C4-2B (cell line): ENCODE results near the gene IZUMO1R.

Experiments used
- H3K27ac ChIP-seq: fragments of 450-650 bp; 2 replicates; pipeline ENCODE4 v1.5.1; 2017
- ZFX ChIP-seq: fragments of 450-650 bp; IDR thresholded peaks from 2 replicates; pipeline ENCODE4 v1.6.1; 2017
- TF ChIP-seq, protein P1 (sequence below): fragments of 450-650 bp; conservative IDR thresholded peaks from 2 replicates; pipeline ENCODE4 v1.5.1; 2017; ENCODE audit warnings: mild to moderate bottlenecking

IZUMO1R gene

DNA sequence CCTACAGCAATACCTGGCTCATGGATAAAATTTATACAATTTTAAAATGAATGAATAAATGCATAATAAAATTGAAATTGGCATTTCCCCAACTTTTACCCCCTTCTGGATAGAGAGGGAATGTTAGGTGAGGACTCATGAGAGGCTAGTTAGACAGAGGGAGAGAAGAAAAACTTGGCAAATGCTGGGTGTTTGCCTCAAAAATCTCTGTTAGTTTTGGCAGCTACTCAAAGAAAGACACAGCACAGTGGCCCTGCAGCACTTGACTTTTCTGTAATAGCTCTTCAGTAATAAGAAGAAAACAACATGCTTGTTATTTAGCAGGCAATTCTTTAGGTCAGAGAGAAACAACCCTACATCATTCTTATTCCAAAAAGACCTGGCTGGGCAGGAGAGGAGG lies 20.7 kb upstream of the IZUMO1R start:
- H3K27ac ChIP-seq, result no peak overlapping the region
- TF ChIP-seq, protein P1, sequence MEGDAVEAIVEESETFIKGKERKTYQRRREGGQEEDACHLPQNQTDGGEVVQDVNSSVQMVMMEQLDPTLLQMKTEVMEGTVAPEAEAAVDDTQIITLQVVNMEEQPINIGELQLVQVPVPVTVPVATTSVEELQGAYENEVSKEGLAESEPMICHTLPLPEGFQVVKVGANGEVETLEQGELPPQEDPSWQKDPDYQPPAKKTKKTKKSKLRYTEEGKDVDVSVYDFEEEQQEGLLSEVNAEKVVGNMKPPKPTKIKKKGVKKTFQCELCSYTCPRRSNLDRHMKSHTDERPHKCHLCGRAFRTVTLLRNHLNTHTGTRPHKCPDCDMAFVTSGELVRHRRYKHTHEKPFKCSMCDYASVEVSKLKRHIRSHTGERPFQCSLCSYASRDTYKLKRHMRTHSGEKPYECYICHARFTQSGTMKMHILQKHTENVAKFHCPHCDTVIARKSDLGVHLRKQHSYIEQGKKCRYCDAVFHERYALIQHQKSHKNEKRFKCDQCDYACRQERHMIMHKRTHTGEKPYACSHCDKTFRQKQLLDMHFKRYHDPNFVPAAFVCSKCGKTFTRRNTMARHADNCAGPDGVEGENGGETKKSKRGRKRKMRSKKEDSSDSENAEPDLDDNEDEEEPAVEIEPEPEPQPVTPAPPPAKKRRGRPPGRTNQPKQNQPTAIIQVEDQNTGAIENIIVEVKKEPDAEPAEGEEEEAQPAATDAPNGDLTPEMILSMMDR, result no peak
- no peak for TF ChIP-seq ZFX

DNA sequence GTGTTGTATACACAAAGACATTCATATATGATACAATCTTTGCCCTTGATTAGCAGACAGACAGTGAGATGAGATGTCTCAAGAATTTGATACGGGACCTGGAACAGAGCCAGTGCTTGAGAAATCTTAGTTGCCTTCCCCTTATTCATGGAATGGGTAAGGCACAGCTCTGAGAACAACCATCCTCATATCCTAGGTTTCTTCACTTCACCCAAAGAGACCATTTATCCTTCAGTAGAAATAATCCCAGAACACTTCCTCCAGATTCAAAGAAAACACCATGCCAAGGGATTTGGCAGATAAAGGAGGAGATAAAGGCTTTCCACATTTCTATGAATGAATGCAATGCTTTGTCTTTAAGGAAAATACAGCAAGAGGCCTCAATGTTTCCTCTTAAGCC lies 8.8 kb upstream of the IZUMO1R start:
- no peak for TF ChIP-seq ZFX
- TF ChIP-seq, protein P1, result no peak
- H3K27ac ChIP-seq, result no peak overlapping the region

DNA sequence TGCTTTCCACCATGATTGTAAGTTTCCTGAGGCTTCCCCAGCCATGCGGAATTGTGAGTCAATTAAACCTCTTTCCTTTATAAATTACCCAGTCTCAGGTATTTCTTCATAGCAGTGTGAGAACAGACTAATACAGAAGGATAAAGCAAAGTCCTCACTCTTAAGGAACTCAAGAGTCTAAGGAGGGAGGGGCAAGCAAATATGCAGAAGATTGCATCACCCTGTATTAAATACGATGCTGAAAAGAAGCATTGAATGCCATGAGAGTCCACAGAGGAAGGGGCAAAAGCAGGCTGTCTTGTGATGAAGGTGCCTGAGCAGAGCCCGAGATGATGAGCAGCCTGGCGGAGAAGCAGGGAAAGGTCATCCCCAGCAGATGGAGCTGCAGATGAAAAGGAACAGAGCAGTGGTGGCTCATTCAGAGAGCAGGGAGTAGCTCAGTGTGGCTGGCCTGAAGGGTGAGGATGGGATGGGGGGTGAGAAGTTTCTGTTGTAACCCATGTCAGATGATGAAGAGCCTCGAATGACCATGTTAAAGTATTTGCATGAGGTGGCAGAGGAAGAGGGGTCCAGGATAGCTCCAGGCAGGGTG lies 6.3 kb upstream of the IZUMO1R start:
- no peak overlapping the region for H3K27ac ChIP-seq
- TF ChIP-seq, protein P1, result no peak
- no peak for TF ChIP-seq ZFX

DNA sequence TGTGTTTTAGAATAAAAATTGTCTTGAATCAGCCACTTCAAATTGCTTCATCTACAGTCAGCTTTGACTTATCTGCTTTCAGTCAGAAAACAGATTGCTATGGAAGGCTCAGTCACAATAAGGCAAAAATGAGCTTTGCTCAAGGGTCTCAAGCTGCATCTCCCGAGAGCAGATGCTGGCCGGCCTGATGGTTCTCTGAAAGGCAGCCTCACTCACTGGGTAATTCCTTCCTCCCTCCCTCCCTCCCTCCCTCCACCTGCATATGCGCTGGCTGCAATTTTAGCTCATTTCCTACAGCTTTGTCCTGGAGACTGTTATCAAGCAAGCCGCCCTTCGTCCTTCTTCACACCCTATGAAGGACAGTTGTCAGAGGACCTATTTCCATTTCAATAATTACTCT lies 1.6 kb upstream of the IZUMO1R start:
- no peak overlapping the region for H3K27ac ChIP-seq
- TF ChIP-seq, protein P1, result no peak
- TF ChIP-seq ZFX, result no peak

DNA sequence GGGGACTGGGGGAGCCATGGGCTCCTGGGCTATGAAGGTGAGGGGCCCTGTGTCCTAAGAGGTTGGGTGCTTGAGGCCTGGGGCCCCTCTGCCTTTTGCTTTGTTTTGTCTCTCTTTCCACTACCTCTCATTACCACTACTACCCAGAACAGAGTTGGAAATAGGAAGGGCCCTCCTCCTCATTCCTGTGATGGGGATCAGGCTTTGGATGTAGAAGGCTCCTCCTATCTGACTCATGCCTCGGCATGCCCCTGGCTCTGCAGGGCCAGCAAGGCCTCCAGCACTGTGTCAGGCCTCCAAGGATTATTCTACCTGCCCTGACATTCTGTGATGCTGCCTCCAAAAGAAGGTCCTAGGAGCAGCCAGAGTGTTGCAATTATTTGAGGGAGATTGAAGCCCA lies 766 bp downstream of the IZUMO1R start:
- no peak overlapping the region for H3K27ac ChIP-seq
- TF ChIP-seq, protein P1, result no peak
- TF ChIP-seq ZFX, result no peak

DNA sequence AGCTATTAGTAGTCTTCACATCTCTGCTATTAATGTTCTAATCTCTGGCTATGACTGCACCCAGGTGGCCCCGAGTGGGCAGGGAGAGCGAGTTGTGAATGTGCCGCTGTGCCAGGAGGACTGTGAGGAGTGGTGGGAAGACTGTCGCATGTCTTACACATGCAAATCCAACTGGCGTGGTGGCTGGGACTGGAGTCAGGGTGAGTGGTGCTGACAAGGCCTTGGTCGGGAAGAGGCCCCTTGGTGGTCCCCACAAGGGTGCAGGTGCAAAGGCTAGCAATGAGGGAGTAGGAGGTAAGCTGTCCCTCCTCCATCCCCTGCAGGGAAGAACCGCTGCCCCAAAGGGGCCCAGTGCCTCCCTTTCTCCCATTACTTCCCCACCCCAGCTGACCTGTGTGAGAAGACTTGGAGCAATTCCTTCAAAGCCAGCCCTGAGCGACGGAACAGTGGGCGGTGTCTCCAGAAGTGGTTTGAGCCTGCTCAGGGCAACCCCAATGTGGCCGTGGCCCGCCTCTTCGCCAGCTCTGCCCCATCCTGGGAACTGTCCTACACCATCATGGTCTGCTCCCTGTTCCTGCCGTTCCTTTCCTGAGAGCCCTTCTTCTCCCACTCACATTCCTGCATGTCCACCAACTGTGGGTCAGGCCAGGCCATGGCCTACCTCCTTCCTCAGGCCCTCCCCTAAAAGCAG lies 2.9 kb downstream of the IZUMO1R start:
- TF ChIP-seq ZFX, result no peak
- TF ChIP-seq, protein P1, result no peak
- H3K27ac ChIP-seq, result no peak overlapping the region

DNA sequence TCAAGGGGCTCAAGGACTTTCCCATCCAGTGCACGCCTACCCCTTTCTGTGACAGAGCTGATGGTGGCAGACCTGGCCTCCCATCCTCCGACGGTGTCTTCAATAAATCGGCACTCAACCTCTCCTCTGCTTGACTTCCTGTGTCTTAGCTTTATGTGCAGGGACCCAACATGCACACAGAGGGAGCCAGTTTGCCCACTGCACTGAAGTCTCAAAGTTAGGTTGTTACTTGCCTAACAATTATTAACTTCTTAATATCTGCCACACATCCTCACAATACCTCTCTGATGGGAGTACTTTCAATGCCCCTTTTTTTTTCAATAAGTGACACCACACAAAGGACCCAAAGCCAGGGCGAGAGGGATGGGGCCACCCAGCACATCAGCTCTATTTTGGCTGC lies 3.6 kb downstream of the IZUMO1R start:
- H3K27ac ChIP-seq, result no peak overlapping the region
- TF ChIP-seq, protein P1, result no peak
- TF ChIP-seq ZFX, result no peak
